Right cardiac atrium (tissue), 5 donors: Measurements from ENCODE around the gene ABHD6. TPM values are rescaled to one million over a fixed set of nuclear protein-coding genes. Genes with fewer than 3 reads are reported as not detected.
"Not testable (repeated sequence)": the region's sequence is repeated elsewhere in the genome, so short reads cannot be mapped to it uniquely, and the experiment has no call there.

Experiments
- ATAC-seq, 2 donors: fragments of 200-7000 bp; cut with Tn5 transposase; one replicate each; pipeline versions ENCODE4 v1.8.0 to v1.9.1; 2020; ENCODE audit warnings: moderate library complexity in 2 of 2, mild to moderate bottlenecking in 1 of 2
- DNase-seq, 3 donors: peaks; one replicate each; pipeline ENCODE4 v3.0.0-alpha.2; 2020
- H3K27ac ChIP-seq: one replicate; pipeline ENCODE4 v1.5.1; 2013; ENCODE audit warnings: mild to moderate bottlenecking, low read length, control low read depth, moderate library complexity
- H3K27me3 ChIP-seq: one replicate; pipeline ENCODE4 v1.6.1; 2013; ENCODE audit not compliant: control insufficient read depth, insufficient read depth
- H3K4me1 ChIP-seq: one replicate; pipeline ENCODE4 v1.6.1; 2013; ENCODE audit warnings: low read length; ENCODE audit not compliant: control insufficient read depth, insufficient read depth
- H3K4me3 ChIP-seq: one replicate; pipeline ENCODE4 v1.5.1; 2013; ENCODE audit warnings: low read length, control low read depth
- H3K9me3 ChIP-seq: one replicate; pipeline ENCODE4 v1.6.1; 2013; ENCODE audit warnings: low read length; ENCODE audit not compliant: control insufficient read depth
- WGBS: extraction: QIAGEN DNeasy Blood & Tissue Kit; methylation state at CpG from one replicate; pipeline ENCODE4 v1.1.7; 2013; 5-methylcytosine and 5-hydroxymethylcytosine counted together
- intact Hi-C, 4 donors: fragments of 100-400 bp; cut with DNase I; formaldehyde crosslinking; loops; one replicate each; pipeline versions ENCODE4 v1.11.0 to v1.14.0; 2022 to 2023
- polyA plus RNA-seq: library from polyadenylated mRNA; stranded (reverse); fragments of 200-250 nt; gene quantifications from one replicate; pipeline ENCODE4 v1.2.3, GENCODE V29; 2013
- total RNA-seq, 4 donors: library from RNA; stranded (reverse); fragmentation: NEBNext Ultra II Directional; extraction: Animal tissue kit (Norgen Biotek cat#: 25700); gene quantifications; one replicate each; pipeline ENCODE4 v1.2.1, GENCODE V29; 2021
- donor health status: healthy with polysubstance abuse.
- donor health status: DM: no; HTN: yes; CAD: no.
- donor health status: DM: no; HTN: no; CAD: no.
- donor health status: DM: no; HTN: yes; CAD: no; lungs with severe emphysema.
- donor health status: DM: yes; HTN: yes; CAD: no.

ABHD6 gene
- total and polyA plus RNA-seq, 5 donors, result 6.1 to 13.4 (median 10.6) TPM

DNA sequence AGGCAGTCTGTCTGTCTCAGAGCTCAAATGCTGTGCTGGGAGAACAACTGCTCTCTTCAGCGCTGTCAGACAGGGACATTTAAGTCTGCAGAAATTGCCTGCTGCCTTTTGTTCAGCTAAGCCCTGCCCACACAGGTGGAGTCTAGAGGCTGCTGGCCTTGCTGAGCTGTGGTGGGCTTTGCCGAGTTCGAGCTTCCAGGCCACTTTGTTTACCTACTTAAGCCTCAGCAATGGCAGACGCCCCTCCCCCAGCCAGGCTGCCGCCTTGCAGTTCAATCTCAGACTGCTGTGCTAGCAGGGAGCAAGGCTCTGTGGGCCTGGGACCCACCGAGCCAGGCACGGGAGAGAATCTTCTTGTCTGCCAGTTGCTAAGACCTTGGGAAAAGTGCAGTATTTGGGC is 43.5 kb downstream of the ABHD6 start:
- Histone ChIP-seq H3K9me3 (no peaks in the 10 kb centered on the region), H3K4me3 (no peak overlapping the region), H3K27ac (no peak overlapping the region), H3K4me1 (no peaks in the 10 kb centered on the region), H3K27me3 (no peaks in the 10 kb centered on the region)
- 80% methylated on average over 7 of the region's 7 CpGs for WGBS
- intact Hi-C loops, result no loop called here
- ATAC-seq (no peak), DNase-seq (no peak)

- no peaks in the 10 kb centered on the region for H3K9me3 ChIP-seq
- no peaks in the 10 kb centered on the region for H3K27me3 ChIP-seq
- WGBS, result 68% methylated on average over 7 of the region's 7 CpGs
- peak overlapping the region; percentile 59 for H3K27ac ChIP-seq
- DNase-seq (no peak), ATAC-seq (peak; percentile 41 to 61)
- no peak overlapping the region for H3K4me3 ChIP-seq
- intact Hi-C loops, result no loop called here
- peaks cover 4% of the 10 kb centered on the region for H3K4me1 ChIP-seq
Observed at GRCh38 chr3:58285334-58285733, 47.7 kb downstream of the ABHD6 start.

- H3K9me3 ChIP-seq, result no peaks in the 10 kb centered on the region
- WGBS, result 89% methylated on average over 6 of the region's 6 CpGs
- H3K27me3 ChIP-seq, result no peaks in the 10 kb centered on the region
- peaks cover 4% of the 10 kb centered on the region for H3K4me1 ChIP-seq
- no peak overlapping the region for H3K4me3 ChIP-seq
- DNase-seq (no peak), ATAC-seq (peak in 1 of 2 donors; percentile 14)
- intact Hi-C loops, result no loop called here
- H3K27ac ChIP-seq, result no peak overlapping the region
Observed at GRCh38 chr3:58287354-58287753, 49.8 kb downstream of the ABHD6 start.

GRCh38 chr3:58288011-58288728 is 50.6 kb downstream of the ABHD6 start:
- 75% methylated on average over 4 of the region's 4 CpGs for WGBS
- no peaks in the 10 kb centered on the region for H3K27me3 ChIP-seq
- H3K4me1 ChIP-seq, result peaks cover 4% of the 10 kb centered on the region
- no peaks in the 10 kb centered on the region for H3K9me3 ChIP-seq
- intact Hi-C loops, result no loop called here
- peak in 1 of 2 donors; percentile 43 for ATAC-seq
- no peak for DNase-seq
- H3K4me3 ChIP-seq, result no peak overlapping the region
- no peak overlapping the region for H3K27ac ChIP-seq

DNA sequence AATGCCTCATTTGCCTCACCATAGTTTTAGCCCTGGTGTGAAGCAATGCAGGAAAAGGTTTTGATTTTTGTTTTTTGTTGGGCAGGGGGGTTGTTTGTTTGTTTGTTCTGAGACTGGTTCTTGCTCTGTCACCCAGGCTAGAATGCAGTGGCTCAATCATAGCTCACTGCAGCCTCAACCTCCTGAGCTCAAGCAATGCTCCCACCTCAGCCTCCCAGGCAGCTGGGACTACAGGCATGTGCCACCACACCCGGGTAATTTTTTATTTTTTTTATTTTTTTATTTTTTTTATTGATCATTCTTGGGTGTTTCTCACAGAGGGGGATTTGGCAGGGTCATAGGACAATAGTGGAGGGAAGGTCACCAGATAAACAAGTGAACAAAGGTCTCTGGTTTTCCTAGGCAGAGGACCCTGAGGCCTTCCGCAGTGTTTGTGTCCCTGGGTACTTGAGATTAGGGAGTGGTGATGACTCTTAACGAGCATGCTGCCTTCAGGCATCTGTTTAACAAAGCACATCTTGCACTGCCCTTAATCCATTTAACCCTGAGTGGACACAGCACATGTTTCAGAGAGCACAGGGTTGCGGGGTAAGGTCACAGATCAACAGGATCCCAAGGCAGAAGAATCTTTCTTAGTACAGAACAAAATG is 51.5 kb downstream of the ABHD6 start:
- DNase-seq, H3K4me1 ChIP-seq, H3K27ac ChIP-seq, ATAC-seq, H3K4me3 ChIP-seq, H3K27me3 ChIP-seq, H3K9me3 ChIP-seq, intact Hi-C loops: not testable (repeated sequence)
- WGBS, result 96% methylated on average over 3 of the region's 4 CpGs

- H3K4me1 ChIP-seq, H3K4me3 ChIP-seq, H3K27ac ChIP-seq, H3K27me3 ChIP-seq, DNase-seq, H3K9me3 ChIP-seq, ATAC-seq, intact Hi-C loops: not testable (repeated sequence)
- WGBS, result 97% methylated on average over 32 of the region's 33 CpGs
Observed at GRCh38 chr3:58290446-58290845, 52.9 kb downstream of the ABHD6 start.

GRCh38 chr3:58291671-58292338 is 54.2 kb downstream of the ABHD6 start:
- ATAC-seq, result peak in 1 of 2 donors; percentile 43
- Histone ChIP-seq H3K9me3 (no peaks in the 10 kb centered on the region), H3K27ac (no peak overlapping the region), H3K4me3 (no peak overlapping the region), H3K4me1 (peaks cover 4% of the 10 kb centered on the region), H3K27me3 (no peaks in the 10 kb centered on the region)
- no peak for DNase-seq
- intact Hi-C loops, result no loop called here
- 89% methylated on average over 9 of the region's 9 CpGs for WGBS

- 89% methylated on average over 10 of the region's 10 CpGs for WGBS
- ATAC-seq (peak; percentile 10 to 23), DNase-seq (no peak)
- H3K9me3 ChIP-seq, result no peaks in the 10 kb centered on the region
- no peak overlapping the region for H3K4me3 ChIP-seq
- intact Hi-C loops, result no loop called here
- H3K27ac ChIP-seq, result no peak overlapping the region
- H3K4me1 ChIP-seq, result no peaks in the 10 kb centered on the region
- no peaks in the 10 kb centered on the region for H3K27me3 ChIP-seq
Observed at GRCh38 chr3:58292866-58293265, 55.3 kb downstream of the ABHD6 start.

DNA sequence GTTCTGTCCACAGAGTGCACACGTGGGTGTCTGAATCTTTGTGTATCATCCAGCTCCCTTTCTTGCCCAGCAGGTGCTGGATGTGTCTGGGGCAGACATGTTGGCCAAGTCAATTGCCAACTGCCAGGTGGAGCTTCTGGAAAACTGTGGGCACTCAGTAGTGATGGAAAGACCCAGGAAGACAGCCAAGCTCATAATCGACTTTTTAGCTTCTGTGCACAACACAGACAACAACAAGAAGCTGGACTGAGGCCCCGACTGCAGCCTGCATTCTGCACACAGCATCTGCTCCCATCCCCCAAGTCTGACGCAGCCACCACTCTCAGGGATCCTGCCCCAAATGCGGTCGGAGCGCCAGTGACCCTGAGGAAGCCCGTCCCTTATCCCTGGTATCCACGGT is 55.9 kb downstream of the ABHD6 start:
- 79% methylated on average over 9 of the region's 9 CpGs for WGBS
- Histone ChIP-seq H3K27ac (no peak overlapping the region), H3K4me1 (no peaks in the 10 kb centered on the region), H3K9me3 (no peaks in the 10 kb centered on the region), H3K27me3 (no peaks in the 10 kb centered on the region), H3K4me3 (no peak overlapping the region)
- no peak for ATAC-seq
- DNase-seq, result no peak
- intact Hi-C loops, result no loop called here

- Histone ChIP-seq H3K4me3 (no peak overlapping the region), H3K9me3 (no peaks in the 10 kb centered on the region), H3K27me3 (no peaks in the 10 kb centered on the region), H3K27ac (no peak overlapping the region), H3K4me1 (no peaks in the 10 kb centered on the region)
- no peak for ATAC-seq
- no peak for DNase-seq
- WGBS, result 63% methylated on average over 5 of the region's 5 CpGs
- intact Hi-C loops, result loop anchor here in 2 of 4 donors (2.0 to 5.0 kb wide), 2 partner anchors 109 kb away; no protein-coding TSS in a partner anchor
Observed at GRCh38 chr3:58296269-58296668, 58.7 kb downstream of the ABHD6 start.

DNA sequence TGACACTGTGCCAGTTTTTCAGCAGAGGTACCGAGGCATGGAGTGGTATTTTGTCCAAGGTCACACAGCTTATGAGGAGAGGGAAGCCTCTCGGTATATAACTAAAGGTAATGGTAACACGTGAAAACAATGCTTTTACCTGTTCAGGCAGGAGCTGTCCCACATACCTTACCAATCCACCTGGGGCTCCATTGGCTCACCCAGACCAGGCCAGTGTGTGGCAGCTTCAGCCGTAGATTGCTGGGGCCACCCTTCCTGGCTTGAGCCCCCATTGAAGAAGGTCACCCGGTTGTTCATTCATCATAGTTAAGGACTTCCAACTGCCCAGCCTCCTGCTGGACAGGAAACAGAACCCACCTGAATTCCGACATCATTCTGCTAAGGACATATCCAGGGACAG is 59.3 kb downstream of the ABHD6 start:
- intact Hi-C loops, result loop anchor here in 2 of 4 donors (2.0 to 5.0 kb wide), 2 partner anchors 110 kb away; no protein-coding TSS in a partner anchor
- H3K9me3 ChIP-seq, result no peaks in the 10 kb centered on the region
- H3K4me3 ChIP-seq, result no peak overlapping the region
- no peak for ATAC-seq
- DNase-seq, result no peak
- H3K4me1 ChIP-seq, result no peaks in the 10 kb centered on the region
- WGBS, result 74% methylated on average over 6 of the region's 6 CpGs
- no peaks in the 10 kb centered on the region for H3K27me3 ChIP-seq
- no peak overlapping the region for H3K27ac ChIP-seq
